Kidney (tissue), 14 donors: ENCODE measurements around the gene PIP5K1B. TPM values are rescaled to one million over a fixed set of nuclear protein-coding genes. Genes with fewer than 3 reads are reported as not detected.

Experiments
- DNase-seq, 5 donors: peaks; one replicate each; pipeline ENCODE4 v3.0.0-alpha.2; 2013 to 2020
- FAIRE-seq: peaks from 2 replicates; lab custom pipeline; 2012; peaks lifted over from hg19 to GRCh38; lab: Jason Lieb, UNC
- H3K27ac ChIP-seq, 2 donors: one replicate each; pipeline ENCODE4 v1.7.0; 2013; ENCODE audit warnings: low read depth in 2 of 2, low read length in 2 of 2, inconsistent platforms in 1 of 2
- H3K27me3 ChIP-seq: one replicate; pipeline ENCODE4 v1.7.1; 2013; ENCODE audit warnings: low read length, inconsistent platforms; ENCODE audit not compliant: control insufficient read depth, insufficient read depth
- H3K36me3 ChIP-seq, 3 donors: one replicate each; pipeline versions ENCODE4 v1.7.0 to v1.7.1; 2013; ENCODE audit warnings: low read length in 3 of 3, control low read depth in 1 of 3, inconsistent platforms in 1 of 3; ENCODE audit not compliant: insufficient read depth in 3 of 3, control insufficient read depth in 2 of 3
- H3K4me1 ChIP-seq, 3 donors: one replicate each; pipeline versions ENCODE4 v1.7.0 to v1.7.1; 2013; ENCODE audit warnings: low read length in 3 of 3, inconsistent platforms in 1 of 3, low read depth in 1 of 3; ENCODE audit not compliant: control insufficient read depth in 2 of 3, insufficient read depth in 2 of 3
- H3K4me3 ChIP-seq, 3 donors: one replicate each; pipeline versions ENCODE4 v1.7.0 to v1.8.1; 2013; ENCODE audit warnings: low read length in 3 of 3, control low read depth in 1 of 3, inconsistent platforms in 1 of 3
- H3K9ac ChIP-seq, 3 donors: one replicate each; pipeline versions ENCODE4 v1.7.0 to v1.7.1; 2013; ENCODE audit warnings: low read length in 3 of 3, control low read depth in 1 of 3, inconsistent platforms in 1 of 3
- H3K9me3 ChIP-seq, 3 donors: one replicate each; pipeline versions ENCODE4 v1.7.0 to v1.7.1; 2013; ENCODE audit warnings: low read length in 3 of 3, control low read depth in 1 of 3, inconsistent platforms in 1 of 3; ENCODE audit not compliant: control insufficient read depth in 2 of 3, insufficient read depth in 1 of 3
- intact Hi-C: fragments of 100-400 bp; cut with DNase I; formaldehyde crosslinking; loops from one replicate; pipeline ENCODE4 v1.11.1; 2022
- polyA plus RNA-seq: library from polyadenylated mRNA; stranded (reverse); fragments of 350-450 nt; fragmentation: Illumina TruSeq; extraction: RNeasy Lipid Tissue Mini Kit (QIAGEN cat#74804); gene quantifications from one replicate; pipeline ENCODE4 v1.2.3, GENCODE V29; 2014; ENCODE audit warnings: low read depth, low replicate concordance; ENCODE audit not compliant: insufficient read depth
- total RNA-seq: library from RNA; stranded (reverse); fragmentation: NEBNext Ultra II Directional; extraction: Animal tissue kit (Norgen Biotek cat#: 25700); gene quantifications from one replicate; pipeline ENCODE4 v1.2.1, GENCODE V29; 2021
- TF ChIP-seq, protein P1 (sequence below): IDR thresholded peaks from 3 replicates; pipeline ENCODE4 v1.5.1; 2012; ENCODE audit warnings: mild to moderate bottlenecking, moderate library complexity, borderline replicate concordance; ENCODE audit not compliant: insufficient read depth; ENCODE audit errors: extremely low read depth
- donor health status: control.
- donor health status: control.
- donor health status: control.
- donor health status: control.
- donor health status: control.
- donor health status: DM: yes; HTN: yes; CAD: no.
- donor health status: Normal renal cell carcinoma (clear cell type).

PIP5K1B gene
- total and polyA plus RNA-seq, 2 donors from 2014 or later, result 9.4 to 10.1 TPM

DNA sequence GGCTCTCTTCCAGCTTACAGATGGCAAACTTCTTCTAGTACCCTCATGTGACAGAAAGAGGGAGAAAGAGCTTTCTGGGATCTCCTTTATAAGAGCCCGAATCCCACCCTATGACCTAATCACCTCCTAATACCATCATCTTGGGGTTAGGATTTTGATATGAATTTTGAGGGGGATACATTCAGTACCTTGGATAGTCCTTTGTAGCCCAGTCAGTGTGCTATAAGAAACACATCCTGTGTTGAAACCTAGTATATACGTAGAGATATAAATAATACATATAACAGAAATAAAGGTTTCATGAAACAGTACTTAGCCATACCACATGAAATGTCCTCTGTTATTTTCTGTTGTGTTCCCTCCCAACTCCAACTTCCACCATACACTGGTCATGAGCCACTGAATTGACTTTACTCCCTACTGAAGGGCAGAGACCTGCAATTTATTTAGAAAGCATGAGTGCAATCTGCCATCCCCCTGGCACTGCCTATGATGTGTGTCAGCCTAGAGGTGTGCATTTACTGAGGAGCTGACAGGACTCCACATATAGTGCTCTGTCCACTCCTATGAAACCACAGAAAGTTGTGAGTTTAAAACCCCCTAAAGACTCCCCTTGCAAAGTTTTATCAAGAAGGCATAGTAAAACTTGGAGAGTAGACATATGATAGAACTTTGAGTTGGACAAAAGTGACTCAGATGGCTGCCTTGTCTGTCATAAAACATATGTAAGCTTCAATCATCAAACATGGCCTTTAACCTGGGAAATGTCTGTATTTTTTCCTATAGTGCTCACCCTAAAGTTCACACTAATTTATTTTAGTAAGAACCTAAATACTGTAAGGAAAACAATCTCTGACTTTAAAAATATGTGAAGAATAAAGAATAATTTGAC is 12.8 kb downstream of the PIP5K1B start:
- FAIRE-seq (no peak), DNase-seq (no peak)
- Histone ChIP-seq H3K27ac (no peak overlapping the region), H3K4me3 (no peak overlapping the region), H3K9me3 (no peaks in the 10 kb centered on the region), H3K27me3 (no peaks in the 10 kb centered on the region), H3K36me3 (no peaks in the 10 kb centered on the region), H3K9ac (no peak overlapping the region), H3K4me1 (no peaks in the 10 kb centered on the region)
- intact Hi-C loops, result no loop called here
- TF ChIP-seq, protein P1, sequence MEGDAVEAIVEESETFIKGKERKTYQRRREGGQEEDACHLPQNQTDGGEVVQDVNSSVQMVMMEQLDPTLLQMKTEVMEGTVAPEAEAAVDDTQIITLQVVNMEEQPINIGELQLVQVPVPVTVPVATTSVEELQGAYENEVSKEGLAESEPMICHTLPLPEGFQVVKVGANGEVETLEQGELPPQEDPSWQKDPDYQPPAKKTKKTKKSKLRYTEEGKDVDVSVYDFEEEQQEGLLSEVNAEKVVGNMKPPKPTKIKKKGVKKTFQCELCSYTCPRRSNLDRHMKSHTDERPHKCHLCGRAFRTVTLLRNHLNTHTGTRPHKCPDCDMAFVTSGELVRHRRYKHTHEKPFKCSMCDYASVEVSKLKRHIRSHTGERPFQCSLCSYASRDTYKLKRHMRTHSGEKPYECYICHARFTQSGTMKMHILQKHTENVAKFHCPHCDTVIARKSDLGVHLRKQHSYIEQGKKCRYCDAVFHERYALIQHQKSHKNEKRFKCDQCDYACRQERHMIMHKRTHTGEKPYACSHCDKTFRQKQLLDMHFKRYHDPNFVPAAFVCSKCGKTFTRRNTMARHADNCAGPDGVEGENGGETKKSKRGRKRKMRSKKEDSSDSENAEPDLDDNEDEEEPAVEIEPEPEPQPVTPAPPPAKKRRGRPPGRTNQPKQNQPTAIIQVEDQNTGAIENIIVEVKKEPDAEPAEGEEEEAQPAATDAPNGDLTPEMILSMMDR, result no peak

DNA sequence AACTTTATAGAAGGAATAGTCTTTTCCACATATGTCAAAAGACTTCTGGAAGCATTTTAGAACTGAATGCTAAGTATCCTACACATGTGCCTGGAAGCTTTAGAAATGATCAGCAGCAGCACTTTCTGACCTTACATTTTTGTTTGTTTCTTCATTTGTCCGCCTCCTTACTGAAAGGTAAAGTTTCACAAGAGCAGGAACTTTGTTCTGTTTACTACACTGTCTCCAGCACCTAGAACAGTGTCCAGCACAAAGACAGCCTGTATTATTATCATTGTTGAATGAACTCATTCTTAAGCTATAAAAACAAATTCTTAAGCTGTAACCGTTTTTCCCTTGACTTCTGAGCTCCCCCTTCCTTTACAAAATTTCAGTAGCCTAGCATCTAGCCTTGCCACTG is 14.8 kb downstream of the PIP5K1B start:
- Histone ChIP-seq H3K4me1 (no peaks in the 10 kb centered on the region), H3K36me3 (no peaks in the 10 kb centered on the region), H3K27me3 (no peaks in the 10 kb centered on the region), H3K27ac (no peak overlapping the region), H3K9ac (no peak overlapping the region), H3K9me3 (no peaks in the 10 kb centered on the region), H3K4me3 (no peak overlapping the region)
- TF ChIP-seq, protein P1, result no peak
- DNase-seq, result no peak
- no peak for FAIRE-seq
- intact Hi-C loops, result no loop called here

DNA sequence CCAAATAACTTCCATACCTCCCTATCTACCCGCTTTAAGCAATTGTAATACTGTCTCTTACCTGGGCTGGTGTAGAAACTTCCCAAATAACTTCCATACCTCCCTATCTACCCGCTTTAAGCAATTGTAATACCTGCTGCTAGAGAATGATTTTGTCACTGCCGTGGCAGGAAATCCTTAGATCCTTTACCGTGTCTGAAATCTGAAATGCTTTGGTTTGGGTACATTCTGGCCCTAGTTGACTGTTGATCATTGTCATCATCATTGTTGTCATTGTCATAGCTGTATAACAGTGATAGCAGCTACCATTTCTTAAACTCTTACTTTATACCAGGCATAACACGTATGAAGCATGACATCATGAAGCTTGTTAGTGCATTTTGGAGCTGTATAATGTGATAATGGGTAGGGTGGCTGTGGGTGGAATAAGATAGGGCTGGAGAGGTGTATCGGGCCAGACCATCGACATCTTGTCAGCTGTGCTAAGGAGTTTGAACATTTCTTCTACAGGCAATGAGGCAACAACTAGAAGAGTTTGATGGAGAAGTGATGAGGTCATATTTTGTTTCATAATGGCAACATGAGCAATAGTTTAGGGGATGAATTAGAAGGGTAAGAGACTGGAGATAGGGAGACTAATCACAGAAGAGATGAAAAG is 15.7 kb downstream of the PIP5K1B start:
- no peaks in the 10 kb centered on the region for H3K36me3 ChIP-seq
- no peaks in the 10 kb centered on the region for H3K27me3 ChIP-seq
- H3K9ac ChIP-seq, result no peak overlapping the region
- no peaks in the 10 kb centered on the region for H3K4me1 ChIP-seq
- H3K27ac ChIP-seq, result no peak overlapping the region
- intact Hi-C loops, result no loop called here
- no peak for DNase-seq
- TF ChIP-seq, protein P1, result no peak
- no peak overlapping the region for H3K4me3 ChIP-seq
- no peaks in the 10 kb centered on the region for H3K9me3 ChIP-seq
- FAIRE-seq, result no peak
